Mesendoderm (in vitro differentiated cells): Measurements from ENCODE around the gene RAP1GAP2.

Source experiments
- DNase-seq: peaks from one replicate; pipeline ENCODE4 v3.0.0; 2013
- H2AK5ac ChIP-seq: 2 replicates; pipeline ENCODE4 v1.6.1; 2013; ENCODE audit warnings: low read length, inconsistent platforms
- H2BK120ac ChIP-seq: 2 replicates; pipeline ENCODE4 v1.6.1; 2013; ENCODE audit warnings: low read depth, mild to moderate bottlenecking, low read length, moderate library complexity, mixed read lengths
- H2BK15ac ChIP-seq: replicated peaks from 2 replicates; pipeline ENCODE4 v1.6.1; 2013; ENCODE audit warnings: low read depth, mild to moderate bottlenecking, moderate library complexity
- H2BK5ac ChIP-seq: 2 replicates; pipeline ENCODE4 v1.6.1; 2013; ENCODE audit warnings: low read length, inconsistent platforms
- H3K18ac ChIP-seq: 2 replicates; pipeline ENCODE4 v1.6.1; 2013; ENCODE audit warnings: mild to moderate bottlenecking, low read length, mixed read lengths
- H3K23ac ChIP-seq: one replicate; pipeline ENCODE4 v1.6.1; 2013; ENCODE audit warnings: low read length
- H3K27ac ChIP-seq: 2 replicates; pipeline ENCODE4 v1.5.1; 2013; ENCODE audit warnings: low read depth, mild to moderate bottlenecking, inconsistent platforms, low read length, moderate library complexity
- H3K27me3 ChIP-seq: 2 replicates; pipeline ENCODE4 v1.6.1; 2013; ENCODE audit warnings: low read length, control low read depth, mild to moderate bottlenecking, inconsistent platforms; ENCODE audit not compliant: insufficient read depth, poor library complexity
- H3K36me3 ChIP-seq: 2 replicates; pipeline ENCODE4 v1.6.1; 2013; ENCODE audit warnings: low read length, inconsistent platforms; ENCODE audit not compliant: control insufficient read depth, insufficient read depth
- H3K4ac ChIP-seq: one replicate; pipeline ENCODE4 v1.6.1; 2013; ENCODE audit warnings: low read depth, mild to moderate bottlenecking, low read length, moderate library complexity
- H3K4me1 ChIP-seq: 2 replicates; pipeline ENCODE4 v1.6.1; 2013; ENCODE audit warnings: low read depth, low read length, inconsistent platforms; ENCODE audit not compliant: control insufficient read depth
- H3K4me2 ChIP-seq: 2 replicates; pipeline ENCODE4 v1.6.1; 2013; ENCODE audit warnings: low read length
- H3K4me3 ChIP-seq: 2 replicates; pipeline ENCODE4 v1.5.1; 2013; ENCODE audit warnings: mild to moderate bottlenecking, low read length
- H3K56ac ChIP-seq: one replicate; pipeline ENCODE4 v1.6.1; 2013; ENCODE audit warnings: low read length
- H3K79me1 ChIP-seq: 2 replicates; pipeline ENCODE4 v1.6.1; 2013; ENCODE audit warnings: low read length, inconsistent platforms
- H3K79me2 ChIP-seq: 2 replicates; pipeline ENCODE4 v1.6.1; 2013; ENCODE audit warnings: mild to moderate bottlenecking, low read length; ENCODE audit not compliant: control insufficient read depth, insufficient read depth
- H3K9ac ChIP-seq: 2 replicates; pipeline ENCODE4 v1.6.1; 2013; ENCODE audit warnings: low read length, inconsistent platforms
- H4K5ac ChIP-seq: one replicate; pipeline ENCODE4 v1.6.1; 2013; ENCODE audit warnings: low read length
- H4K8ac ChIP-seq: one replicate; pipeline ENCODE4 v1.6.1; 2013; ENCODE audit warnings: low read depth, mild to moderate bottlenecking, control low read depth, low read length, moderate library complexity
- WGBS: extraction: QIAGEN DNeasy Blood & Tissue Kit; methylation state at CpG from one replicate; pipeline ENCODE4 v1.1.7; 2013; ENCODE audit warnings: low lambda C conversion rate, missing lambda C conversion rate; ENCODE audit not compliant: insufficient coverage; ENCODE audit errors: extremely low coverage; 5-methylcytosine and 5-hydroxymethylcytosine counted together

The RAP1GAP2 gene

GRCh38 chr17:2954898-2955445, 158.7 kb downstream of the RAP1GAP2 start:
- Histone ChIP-seq H3K9ac (no peak overlapping the region), H3K27me3 (no peaks in the 10 kb centered on the region), H4K8ac (no peak overlapping the region), H3K18ac (no peak overlapping the region), H3K56ac (no peak overlapping the region), H3K23ac (no peak overlapping the region), H3K79me1 (peaks cover 3% of the 10 kb centered on the region), H3K4me3 (no peak overlapping the region), H3K36me3 (no peaks in the 10 kb centered on the region), H3K4ac (no peak overlapping the region), H4K5ac (no peak overlapping the region), H3K79me2 (peaks cover 13% of the 10 kb centered on the region), H3K27ac (no peak overlapping the region), H2AK5ac (no peak overlapping the region), H3K4me2 (no peak overlapping the region), H2BK5ac (no peak overlapping the region), H2BK15ac (no peak overlapping the region), H2BK120ac (no peak overlapping the region), H3K4me1 (no peaks in the 10 kb centered on the region)
- peak; percentile 50 for DNase-seq
- WGBS = no CpG with 5 or more reads among the region's 8 CpGs

- DNase-seq = no peak
- Histone ChIP-seq H3K9ac (no peak overlapping the region), H2AK5ac (no peak overlapping the region), H3K23ac (no peak overlapping the region), H3K56ac (no peak overlapping the region), H2BK120ac (no peak overlapping the region), H3K4ac (no peak overlapping the region), H3K36me3 (no peaks in the 10 kb centered on the region), H2BK5ac (no peak overlapping the region), H3K4me3 (no peak overlapping the region), H3K18ac (no peak overlapping the region), H4K5ac (no peak overlapping the region), H3K4me2 (no peak overlapping the region), H3K4me1 (no peaks in the 10 kb centered on the region), H3K27ac (no peak overlapping the region), H3K79me1 (peaks cover 3% of the 10 kb centered on the region), H4K8ac (no peak overlapping the region), H3K79me2 (peaks cover 13% of the 10 kb centered on the region), H3K27me3 (no peaks in the 10 kb centered on the region), H2BK15ac (no peak overlapping the region)
- WGBS = no CpG with 5 or more reads among the region's 17 CpGs
Observed at GRCh38 chr17:2955931-2956582, 159.8 kb downstream of the RAP1GAP2 start.

- Histone ChIP-seq H2BK5ac (no peak overlapping the region), H4K8ac (no peak overlapping the region), H3K9ac (no peak overlapping the region), H2BK15ac (no peak overlapping the region), H2BK120ac (no peak overlapping the region), H3K36me3 (no peaks in the 10 kb centered on the region), H3K27me3 (no peaks in the 10 kb centered on the region), H3K4me1 (no peaks in the 10 kb centered on the region), H3K4me3 (no peak overlapping the region), H3K4me2 (no peak overlapping the region), H3K56ac (no peak overlapping the region), H3K23ac (no peak overlapping the region), H4K5ac (no peak overlapping the region), H3K79me1 (peaks cover 3% of the 10 kb centered on the region), H3K79me2 (peaks cover 11% of the 10 kb centered on the region), H3K18ac (no peak overlapping the region), H3K27ac (no peak overlapping the region), H3K4ac (no peak overlapping the region), H2AK5ac (no peak overlapping the region)
- WGBS = no CpG with 5 or more reads among the region's 12 CpGs
- DNase-seq = no peak
Observed at GRCh38 chr17:2957631-2958286, 161.5 kb downstream of the RAP1GAP2 start.

- no peak overlapping the region for H3K4ac ChIP-seq
- peak overlapping the region; percentile 5 for H3K56ac ChIP-seq
- no peak for DNase-seq
- no peak overlapping the region for H4K8ac ChIP-seq
- no peak overlapping the region for H3K4me3 ChIP-seq
- H3K18ac ChIP-seq = no peak overlapping the region
- no peaks in the 10 kb centered on the region for H3K4me1 ChIP-seq
- H4K5ac ChIP-seq = no peak overlapping the region
- no peaks in the 10 kb centered on the region for H3K27me3 ChIP-seq
- no peak overlapping the region for H3K9ac ChIP-seq
- no peak overlapping the region for H2AK5ac ChIP-seq
- no CpG with 5 or more reads among the region's 10 CpGs for WGBS
- H2BK120ac ChIP-seq = no peak overlapping the region
- H3K27ac ChIP-seq = no peak overlapping the region
- H3K79me1 ChIP-seq = peaks cover 3% of the 10 kb centered on the region
- H3K4me2 ChIP-seq = no peak overlapping the region
- peaks cover 10% of the 10 kb centered on the region for H3K79me2 ChIP-seq
- no peak overlapping the region for H2BK5ac ChIP-seq
- H2BK15ac ChIP-seq = no peak overlapping the region
- H3K36me3 ChIP-seq = no peaks in the 10 kb centered on the region
- H3K23ac ChIP-seq = no peak overlapping the region
Observed at GRCh38 chr17:2958706-2959222, 162.5 kb downstream of the RAP1GAP2 start.

- Histone ChIP-seq H3K23ac (no peak overlapping the region), H4K8ac (no peak overlapping the region), H3K4me1 (no peaks in the 10 kb centered on the region), H2BK120ac (no peak overlapping the region), H3K4me2 (no peak overlapping the region), H2BK15ac (no peak overlapping the region), H3K27ac (no peak overlapping the region), H3K4me3 (no peak overlapping the region), H3K79me2 (peaks cover 10% of the 10 kb centered on the region), H4K5ac (no peak overlapping the region), H3K18ac (no peak overlapping the region), H3K56ac (peak overlapping the region; percentile 1), H3K27me3 (no peaks in the 10 kb centered on the region), H2BK5ac (no peak overlapping the region), H2AK5ac (no peak overlapping the region), H3K4ac (no peak overlapping the region), H3K79me1 (peaks cover 3% of the 10 kb centered on the region), H3K36me3 (no peaks in the 10 kb centered on the region), H3K9ac (no peak overlapping the region)
- WGBS = no CpG with 5 or more reads among the region's 19 CpGs
- DNase-seq = no peak
Observed at GRCh38 chr17:2959371-2960130, 163.3 kb downstream of the RAP1GAP2 start.
